Dermis microvascular lymphatic vessel endothelial cell (primary cell): ENCODE measurements around the gene FBXO40. TPM values are rescaled to one million over a fixed set of nuclear protein-coding genes. Genes with fewer than 3 reads are reported as not detected.

Experiments
- DNase-seq, 2 donors: peaks; one replicate each; pipeline versions ENCODE4 v3.0.0 to v3.0.0-alpha.2; 2010; ENCODE audit warnings: low read depth in 2 of 2
- total RNA-seq: library from RNA; depleted of rRNA; stranded (reverse); fragments of >200 nt; gene quantifications from 2 replicates; pipeline ENCODE4 v1.2.1, GENCODE V29; 2014

The FBXO40 gene
- total RNA-seq, 1 donor from 2014 or later: not detected

- DNase-seq: no peak
Measured at GRCh38 chr3:121663171-121663847, 70.1 kb downstream of the FBXO40 start.

DNA sequence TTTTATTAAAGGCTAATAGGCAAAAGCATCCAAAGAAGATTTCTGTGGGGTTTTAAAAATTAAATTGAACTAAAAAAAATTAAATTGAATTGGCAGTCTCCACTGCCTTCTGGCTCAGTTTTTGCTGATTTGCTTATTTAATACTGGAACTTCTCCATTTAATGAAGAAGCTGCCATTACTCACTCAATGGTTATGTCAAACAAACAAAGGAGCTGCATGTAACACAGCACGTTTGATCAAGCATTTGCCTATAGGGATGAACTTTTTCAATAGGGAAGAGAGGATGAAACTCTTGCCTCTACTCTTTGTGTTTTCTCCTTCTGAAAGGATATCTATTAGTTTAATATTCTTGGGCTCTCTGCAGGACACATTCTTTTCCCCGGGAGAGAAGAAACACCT, 72.3 kb downstream of the FBXO40 start:
- DNase-seq: no peak

GRCh38 chr3:121667333-121667732, 74.2 kb downstream of the FBXO40 start:
- DNase-seq: no peak

- no peak for DNase-seq
Measured at GRCh38 chr3:121670676-121671075, 77.5 kb downstream of the FBXO40 start.

DNA sequence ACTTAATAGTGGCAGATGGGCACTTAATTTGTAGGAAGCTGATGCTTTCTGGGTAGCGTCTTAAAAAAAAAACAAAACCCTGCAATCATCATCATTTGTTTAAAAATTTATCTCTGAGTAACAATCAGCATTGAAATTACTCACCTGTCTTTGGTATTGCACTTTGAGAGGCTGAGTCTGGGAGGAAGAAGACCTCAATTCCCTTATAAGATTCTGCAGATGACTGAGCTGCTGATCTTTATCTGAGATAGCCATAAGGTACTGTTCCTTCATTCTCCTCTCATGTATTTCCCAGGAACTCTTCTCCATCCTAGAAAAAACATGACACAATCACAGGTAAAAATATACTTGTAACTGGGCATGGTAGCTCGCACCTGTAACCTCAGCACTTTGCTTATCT, 84.0 kb downstream of the FBXO40 start:
- DNase-seq: no peak

Other genes starting within 250 kb of the FBXO40 start
- 1.6 and 4.0 TPM in 2 replicates for gene POLQ, start 47.4 kb upstream of the FBXO40 start, total RNA-seq
- not detected in 2 replicates for gene ARGFX, start 25.4 kb upstream of the FBXO40 start, total RNA-seq
- 17.3 and 19.8 TPM in 2 replicates for gene HCLS1, start 67.5 kb downstream of the FBXO40 start, total RNA-seq
- gene GOLGB1, start 156.4 kb downstream of the FBXO40 start, total RNA-seq: 28.0 and 28.2 TPM in 2 replicates
- 5.9 and 7.0 TPM in 2 replicates for gene IQCB1, start 241.7 kb downstream of the FBXO40 start, total RNA-seq
- gene EAF2, start 241.8 kb downstream of the FBXO40 start, total RNA-seq: 0.51 TPM in 2 replicates